K562 treated with DMSO at 1 percent for 24 hours (cell line): ENCODE results near the gene ZNF558. TPM values are rescaled to one million over a fixed set of nuclear protein-coding genes. Genes with fewer than 3 reads are reported as not detected.

Experiments used
- total RNA-seq: library from RNA; unstranded; fragments of 300-600 nt; gene quantifications from 2 replicates; pipeline ENCODE4 v1.2.3, GENCODE V29; 2022; ENCODE audit warnings: low read depth; ENCODE audit not compliant: insufficient read depth

The ZNF558 gene
- total RNA-seq: 12.4 and 14.8 TPM in 2 replicates

DNA sequence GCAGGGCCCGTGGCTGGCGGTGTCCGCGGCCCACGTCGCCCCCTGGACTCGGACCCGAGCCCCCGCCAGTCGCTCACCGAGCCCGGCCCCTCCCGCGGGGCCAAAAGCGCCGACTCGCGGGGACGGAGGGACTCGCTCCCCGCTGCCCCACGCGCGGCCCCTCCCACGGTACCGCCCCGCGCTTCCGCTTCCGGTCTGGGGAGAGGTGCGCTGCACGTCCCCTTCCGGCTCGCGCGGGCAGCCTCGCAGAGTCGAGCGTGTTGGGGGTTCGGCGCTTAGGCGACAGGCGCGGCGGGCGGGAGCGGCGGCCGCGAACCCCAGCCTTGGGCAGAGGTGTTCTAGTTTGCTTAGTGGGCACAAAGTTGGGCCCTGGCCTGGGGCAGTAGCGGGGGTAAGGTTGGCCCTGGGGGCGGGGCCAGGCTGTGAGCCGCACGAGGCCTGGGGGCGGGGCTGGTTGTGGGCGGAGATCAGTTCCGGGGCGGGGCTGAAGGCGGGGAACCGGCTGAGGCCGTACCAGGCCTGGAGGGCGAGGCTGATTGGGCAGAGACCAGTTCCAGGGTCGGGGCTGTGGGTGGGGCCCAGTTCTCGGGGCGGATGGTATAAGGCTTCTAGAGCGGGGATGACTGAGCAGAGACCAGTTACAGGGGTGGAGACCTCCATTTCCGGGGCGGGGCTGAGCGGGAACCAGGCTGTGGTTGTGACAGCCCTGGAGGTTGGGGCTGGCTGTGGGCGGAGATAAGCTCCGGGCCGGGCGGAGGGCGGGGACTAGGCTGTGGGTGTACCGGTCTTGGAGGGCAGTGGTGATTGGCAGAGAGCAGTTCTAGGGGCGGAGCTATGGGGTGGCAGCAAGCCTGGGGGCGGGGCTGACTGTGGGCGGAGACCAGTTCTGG, at the start of gene ZNF558, which contains the start of gene MBD3L1:
Gene ZNF558 (minus strand): TSS at position 173 of the 890 bp plus-strand sequence. CDS start 9,645 bp downstream, outside the sequence.
Gene MBD3L1 (plus strand): TSS at position 246 of the 890 bp plus-strand sequence. CDS start 10,302 bp downstream, outside the sequence.

Other genes with a start within 250 kb of the ZNF558 start
- 0.54 and 1.00 TPM in 2 replicates for gene ADAMTS10, start 221.6 kb downstream of the ZNF558 start, total RNA-seq
- gene NFILZ, start 201.7 kb downstream of the ZNF558 start, total RNA-seq: not detected in 2 replicates
- gene ACTL9, start 133.5 kb downstream of the ZNF558 start, total RNA-seq: 0.41 TPM in 1 of 2 replicates, not detected in the other
- gene OR2Z1, start 110.7 kb downstream of the ZNF558 start, total RNA-seq: not detected in 2 replicates
- gene MBD3L1, start 73 bp upstream of the ZNF558 start, total RNA-seq: not detected in 2 replicates
- gene MUC16, start 178.1 kb upstream of the ZNF558 start, total RNA-seq: not detected in 2 replicates